Smooth muscle cell (in vitro differentiated cells): ENCODE measurements around the gene ATP8B3. TPM values are rescaled to one million over a fixed set of nuclear protein-coding genes. Genes with fewer than 3 reads are reported as not detected.

Experiments
- DNase-seq: peaks from one replicate; lab custom pipeline; 2025; ENCODE audit not compliant: unreplicated experiment; lab: John Stamatoyannopoulos, UW
- H2AFZ ChIP-seq: fragments of 200-600 bp; sonication (generic); 2 replicates; pipeline ENCODE4 v1.6.0; 2016; ENCODE audit warnings: antibody characterized with exemption, low read depth, mild to moderate bottlenecking
- H3F3A ChIP-seq: fragments of 200-600 bp; sonication (generic); 2 replicates; pipeline ENCODE4 v1.6.0; 2017; ENCODE audit warnings: antibody characterized with exemption, low read depth
- H3K27ac ChIP-seq: fragments of 200-600 bp; sonication (generic); 2 replicates; pipeline ENCODE4 v1.5.1; 2016; ENCODE audit warnings: low read depth, mild to moderate bottlenecking
- H3K27me3 ChIP-seq: fragments of 200-600 bp; sonication (generic); 2 replicates; pipeline ENCODE4 v1.6.1; 2016; ENCODE audit warnings: low read depth, mild to moderate bottlenecking
- H3K36me3 ChIP-seq: fragments of 200-600 bp; sonication (generic); 2 replicates; pipeline ENCODE4 v1.5.1; 2016; ENCODE audit warnings: low read depth
- H3K4me1 ChIP-seq: fragments of 200-600 bp; sonication (generic); 2 replicates; pipeline ENCODE4 v1.5.1; 2016; ENCODE audit warnings: low read depth
- H3K4me2 ChIP-seq: fragments of 200-600 bp; sonication (generic); 2 replicates; pipeline ENCODE4 v1.6.0; 2016; ENCODE audit warnings: mild to moderate bottlenecking
- H3K4me3 ChIP-seq: fragments of 200-600 bp; sonication (generic); 2 replicates; pipeline ENCODE4 v1.5.1; 2016; ENCODE audit warnings: mild to moderate bottlenecking
- H3K79me2 ChIP-seq: fragments of 200-600 bp; sonication (generic); 2 replicates; pipeline ENCODE4 v1.6.0; 2016; ENCODE audit warnings: low read depth, mild to moderate bottlenecking
- H3K9ac ChIP-seq: fragments of 200-600 bp; sonication (generic); 2 replicates; pipeline ENCODE4 v1.6.0; 2016; ENCODE audit warnings: low read depth
- H3K9me3 ChIP-seq: fragments of 200-600 bp; sonication (generic); replicated peaks from 2 replicates; pipeline ENCODE4 v1.5.1; 2016; ENCODE audit warnings: low read depth
- H4K20me1 ChIP-seq: fragments of 200-600 bp; sonication (generic); 2 replicates; pipeline ENCODE4 v1.6.0; 2016; ENCODE audit warnings: low read depth
- WGBS: methylation state at CpG from one replicate; pipeline ENCODE4 v1.1.7; 2016; ENCODE audit warnings: low lambda C conversion rate; 5-methylcytosine and 5-hydroxymethylcytosine counted together
- polyA plus RNA-seq: library from polyadenylated mRNA; unstranded; fragments of >200 nt; fragmentation: Nextera tagmentation; extraction: Ambion mirVana; gene quantifications from 2 replicates; pipeline ENCODE4 v1.2.1, GENCODE V29; 2016
- total RNA-seq: library from RNA; depleted of rRNA; stranded (reverse); fragments of >200 nt; gene quantifications from 2 replicates; pipeline ENCODE4 v1.2.3, GENCODE V29; 2014
- TF ChIP-seq, protein P1 (sequence below): fragments of 200-600 bp; sonication (generic); IDR thresholded peaks from 2 replicates; pipeline ENCODE4 v1.5.1; 2017; ENCODE audit warnings: borderline replicate concordance, mild to moderate bottlenecking, antibody characterized with exemption; ENCODE audit not compliant: insufficient read depth, poor library complexity, severe bottlenecking

The ATP8B3 gene
- total and polyA plus RNA-seq, 2 experiments from 2014 or later, result 2.8 to 3.9 TPM

DNA sequence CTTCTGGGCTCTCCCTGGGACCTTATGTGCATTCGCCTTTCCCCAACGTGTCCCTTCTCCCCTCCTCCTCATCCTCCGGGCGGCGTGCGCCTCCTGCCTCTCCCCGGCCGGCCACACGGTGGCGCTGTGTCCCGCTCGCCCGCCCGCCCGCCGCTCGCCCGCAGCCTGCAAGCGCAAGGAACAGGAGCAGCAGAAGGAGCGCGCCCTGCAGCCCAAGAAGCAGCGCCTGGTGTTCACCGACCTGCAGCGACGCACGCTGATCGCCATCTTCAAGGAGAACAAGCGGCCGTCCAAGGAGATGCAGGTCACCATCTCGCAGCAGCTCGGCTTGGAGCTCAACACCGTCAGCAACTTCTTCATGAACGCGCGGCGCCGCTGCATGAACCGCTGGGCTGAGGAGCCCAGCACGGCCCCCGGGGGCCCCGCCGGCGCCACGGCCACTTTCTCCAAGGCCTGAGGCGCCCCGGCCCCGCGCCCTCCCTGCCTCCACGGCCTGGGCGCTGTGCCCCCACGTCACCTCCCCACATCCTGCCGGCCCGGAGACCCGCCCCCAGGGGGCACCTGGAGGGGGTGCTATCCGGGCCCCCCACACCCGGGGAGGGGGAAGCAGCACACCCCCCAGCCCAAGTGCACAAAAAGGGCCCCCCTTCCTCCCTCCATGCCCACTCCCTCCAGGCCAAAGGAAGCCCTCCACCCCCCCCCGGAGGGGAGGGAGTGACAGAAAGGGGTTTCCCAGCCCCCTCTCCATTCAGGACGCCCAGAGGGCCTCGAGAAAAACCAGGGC lies 36.9 kb downstream of the ATP8B3 start:
- H3K79me2 ChIP-seq, result no peaks in the 10 kb centered on the region
- no peak overlapping the region for H3K9ac ChIP-seq
- no peak overlapping the region for H3K4me3 ChIP-seq
- H3K4me2 ChIP-seq, result no peak overlapping the region
- TF ChIP-seq, protein P1, sequence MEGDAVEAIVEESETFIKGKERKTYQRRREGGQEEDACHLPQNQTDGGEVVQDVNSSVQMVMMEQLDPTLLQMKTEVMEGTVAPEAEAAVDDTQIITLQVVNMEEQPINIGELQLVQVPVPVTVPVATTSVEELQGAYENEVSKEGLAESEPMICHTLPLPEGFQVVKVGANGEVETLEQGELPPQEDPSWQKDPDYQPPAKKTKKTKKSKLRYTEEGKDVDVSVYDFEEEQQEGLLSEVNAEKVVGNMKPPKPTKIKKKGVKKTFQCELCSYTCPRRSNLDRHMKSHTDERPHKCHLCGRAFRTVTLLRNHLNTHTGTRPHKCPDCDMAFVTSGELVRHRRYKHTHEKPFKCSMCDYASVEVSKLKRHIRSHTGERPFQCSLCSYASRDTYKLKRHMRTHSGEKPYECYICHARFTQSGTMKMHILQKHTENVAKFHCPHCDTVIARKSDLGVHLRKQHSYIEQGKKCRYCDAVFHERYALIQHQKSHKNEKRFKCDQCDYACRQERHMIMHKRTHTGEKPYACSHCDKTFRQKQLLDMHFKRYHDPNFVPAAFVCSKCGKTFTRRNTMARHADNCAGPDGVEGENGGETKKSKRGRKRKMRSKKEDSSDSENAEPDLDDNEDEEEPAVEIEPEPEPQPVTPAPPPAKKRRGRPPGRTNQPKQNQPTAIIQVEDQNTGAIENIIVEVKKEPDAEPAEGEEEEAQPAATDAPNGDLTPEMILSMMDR, result peak; percentile 50
- H3K36me3 ChIP-seq, result no peaks in the 10 kb centered on the region
- H3K4me1 ChIP-seq, result no peaks in the 10 kb centered on the region
- H3F3A ChIP-seq, result no peaks in the 10 kb centered on the region
- peaks cover 82% of the 10 kb centered on the region for H3K27me3 ChIP-seq
- no peak overlapping the region for H2AFZ ChIP-seq
- WGBS, result 6% methylated on average over 38 of the region's 59 CpGs
- H3K9me3 ChIP-seq, result no peaks in the 10 kb centered on the region
- no peaks in the 10 kb centered on the region for H4K20me1 ChIP-seq
- no peak overlapping the region for H3K27ac ChIP-seq
- DNase-seq, result no peak

GRCh38 chr19:1773184-1773583 lies 38.9 kb downstream of the ATP8B3 start:
- Histone ChIP-seq H3K4me1 (no peaks in the 10 kb centered on the region), H4K20me1 (no peaks in the 10 kb centered on the region), H3K27ac (no peak overlapping the region), H3F3A (no peaks in the 10 kb centered on the region), H3K4me2 (no peak overlapping the region), H3K4me3 (no peak overlapping the region), H3K27me3 (peaks cover 75% of the 10 kb centered on the region), H2AFZ (no peak overlapping the region), H3K79me2 (no peaks in the 10 kb centered on the region), H3K9ac (no peak overlapping the region), H3K36me3 (no peaks in the 10 kb centered on the region), H3K9me3 (no peaks in the 10 kb centered on the region)
- 61% methylated on average over 8 of the region's 8 CpGs for WGBS
- no peak for DNase-seq
- TF ChIP-seq, protein P1, result no peak

DNA sequence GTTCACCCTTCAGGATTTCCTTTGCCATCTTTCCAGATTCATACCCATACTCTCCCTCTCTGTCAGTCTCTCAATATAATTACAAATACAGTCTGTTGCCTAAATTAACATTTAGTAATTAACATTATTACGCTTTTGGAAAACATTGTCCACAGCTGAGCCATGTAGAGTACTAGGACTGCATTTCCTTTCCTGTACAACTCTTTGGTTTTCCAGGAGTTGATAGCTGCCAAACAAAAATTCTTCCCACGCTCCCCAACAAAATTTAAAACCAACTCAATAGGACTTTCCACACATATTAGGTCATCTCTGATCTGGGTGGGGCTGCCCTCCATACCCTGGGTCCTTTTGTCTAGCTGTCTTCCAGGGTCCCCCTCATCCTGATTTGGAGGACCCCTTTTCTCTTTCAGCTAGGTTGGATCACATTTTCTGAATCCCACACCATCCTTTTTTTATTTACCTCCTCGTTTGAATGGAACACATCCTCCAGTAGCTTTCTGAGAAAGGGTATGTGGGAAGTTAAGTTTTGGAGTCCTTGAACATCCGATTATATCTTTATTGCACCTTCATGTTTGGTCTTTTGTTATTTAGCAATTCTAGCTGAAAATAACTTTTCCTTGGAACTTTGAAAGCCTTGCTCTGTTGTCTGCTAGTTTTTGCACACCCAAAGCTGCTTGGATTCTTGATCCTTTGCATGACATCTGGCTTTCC lies 41.1 kb downstream of the ATP8B3 start:
- H2AFZ ChIP-seq, result no peak overlapping the region
- DNase-seq, result no peak
- no peaks in the 10 kb centered on the region for H3K9me3 ChIP-seq
- TF ChIP-seq, protein P1, result no peak
- H3K27me3 ChIP-seq, result peaks cover 74% of the 10 kb centered on the region
- 90% methylated on average over 4 of the region's 4 CpGs for WGBS
- no peaks in the 10 kb centered on the region for H3K4me1 ChIP-seq
- no peaks in the 10 kb centered on the region for H3K79me2 ChIP-seq
- H3K27ac ChIP-seq, result no peak overlapping the region
- no peak overlapping the region for H3K9ac ChIP-seq
- H3F3A ChIP-seq, result no peaks in the 10 kb centered on the region
- no peak overlapping the region for H3K4me2 ChIP-seq
- no peaks in the 10 kb centered on the region for H4K20me1 ChIP-seq
- no peak overlapping the region for H3K4me3 ChIP-seq
- H3K36me3 ChIP-seq, result no peaks in the 10 kb centered on the region
